ENCODE results near the gene TCF3.
A peak's percentile ranks its signal among the peaks of the same experiment; 100 is the strongest.

The TCF3 gene

GRCh38 chr19:1683869-1684572, 31.6 kb upstream of the TCF3 start:
- Histone ChIP-seq H3K4me3 (ENCODE audit: low read length) (no peak overlapping the region), H3K9me3 (ENCODE audit: insufficient read depth, low read depth, low read length) (no peaks in the 10 kb centered on the region), H3K4me1 (ENCODE audit: insufficient read depth, low read length) (no peaks in the 10 kb centered on the region), H3K27ac (ENCODE audit: low read length) (no peak overlapping the region), H3K36me3 (ENCODE audit: insufficient read depth, low read depth, low read length) (no peaks in the 10 kb centered on the region), H3K9ac (ENCODE audit: low read depth, low read length) (no peak overlapping the region), H3K27me3 (ENCODE audit: insufficient read depth, low read length) (peaks cover 25% of the 10 kb centered on the region)

GRCh38 chr19:1680976-1681375, 28.6 kb upstream of the TCF3 start:
- Histone ChIP-seq H3K27ac (ENCODE audit: low read length) (no peak overlapping the region), H3K9ac (ENCODE audit: low read depth, low read length) (no peak overlapping the region), H3K4me3 (ENCODE audit: low read length) (no peak overlapping the region), H3K4me1 (ENCODE audit: insufficient read depth, low read length) (no peaks in the 10 kb centered on the region), H3K27me3 (ENCODE audit: insufficient read depth, low read length) (peaks cover 43% of the 10 kb centered on the region), H3K9me3 (ENCODE audit: insufficient read depth, low read depth, low read length) (no peaks in the 10 kb centered on the region), H3K36me3 (ENCODE audit: insufficient read depth, low read depth, low read length) (no peaks in the 10 kb centered on the region)

GRCh38 chr19:1678073-1678472, 25.7 kb upstream of the TCF3 start:
- Histone ChIP-seq H3K9me3 (ENCODE audit: insufficient read depth, low read depth, low read length) (no peaks in the 10 kb centered on the region), H3K4me3 (ENCODE audit: low read length) (no peak overlapping the region), H3K27ac (ENCODE audit: low read length) (no peak overlapping the region), H3K36me3 (ENCODE audit: insufficient read depth, low read depth, low read length) (no peaks in the 10 kb centered on the region), H3K4me1 (ENCODE audit: insufficient read depth, low read length) (no peaks in the 10 kb centered on the region), H3K27me3 (ENCODE audit: insufficient read depth, low read length) (peaks cover 60% of the 10 kb centered on the region), H3K9ac (ENCODE audit: low read depth, low read length) (no peak overlapping the region)

- H3K27ac ChIP-seq (ENCODE audit: low read length): no peak overlapping the region
- no peaks in the 10 kb centered on the region for H3K9me3 ChIP-seq (ENCODE audit: insufficient read depth, low read depth, low read length)
- H3K27me3 ChIP-seq (ENCODE audit: insufficient read depth, low read length): peaks cover 67% of the 10 kb centered on the region
- no peaks in the 10 kb centered on the region for H3K36me3 ChIP-seq (ENCODE audit: insufficient read depth, low read depth, low read length)
- H3K9ac ChIP-seq (ENCODE audit: low read depth, low read length): no peak overlapping the region
- H3K4me1 ChIP-seq (ENCODE audit: insufficient read depth, low read length): no peaks in the 10 kb centered on the region
- peak overlapping the region; percentile 35; the same call in 1 of the 2 replicates for H3K4me3 ChIP-seq (ENCODE audit: low read length)
These were observed 24.2 kb upstream of the TCF3 start for GRCh38 chr19:1676351-1677266.

- Histone ChIP-seq H3K9ac (ENCODE audit: low read depth, low read length) (no peak overlapping the region), H3K4me1 (ENCODE audit: insufficient read depth, low read length) (no peaks in the 10 kb centered on the region), H3K27ac (ENCODE audit: low read length) (no peak overlapping the region), H3K9me3 (ENCODE audit: insufficient read depth, low read depth, low read length) (no peaks in the 10 kb centered on the region), H3K4me3 (ENCODE audit: low read length) (peak overlapping the region; percentile 35; the same call in 1 of the 2 replicates), H3K27me3 (ENCODE audit: insufficient read depth, low read length) (peaks cover 75% of the 10 kb centered on the region), H3K36me3 (ENCODE audit: insufficient read depth, low read depth, low read length) (no peaks in the 10 kb centered on the region)
These were observed 23.4 kb upstream of the TCF3 start for GRCh38 chr19:1675633-1676350.

- Histone ChIP-seq H3K4me1 (ENCODE audit: insufficient read depth, low read length) (no peaks in the 10 kb centered on the region), H3K27me3 (ENCODE audit: insufficient read depth, low read length) (peaks cover 90% of the 10 kb centered on the region), H3K27ac (ENCODE audit: low read length) (no peak overlapping the region), H3K9ac (ENCODE audit: low read depth, low read length) (no peak overlapping the region), H3K9me3 (ENCODE audit: insufficient read depth, low read depth, low read length) (no peaks in the 10 kb centered on the region), H3K36me3 (ENCODE audit: insufficient read depth, low read depth, low read length) (no peaks in the 10 kb centered on the region), H3K4me3 (ENCODE audit: low read length) (no peak overlapping the region)
These were observed 21.9 kb upstream of the TCF3 start for GRCh38 chr19:1674293-1674679.

GRCh38 chr19:1673645-1674292, 21.4 kb upstream of the TCF3 start:
- no peaks in the 10 kb centered on the region for H3K4me1 ChIP-seq (ENCODE audit: insufficient read depth, low read length)
- no peak overlapping the region for H3K4me3 ChIP-seq (ENCODE audit: low read length)
- no peak overlapping the region for H3K9ac ChIP-seq (ENCODE audit: low read depth, low read length)
- H3K27ac ChIP-seq (ENCODE audit: low read length): no peak overlapping the region
- H3K27me3 ChIP-seq (ENCODE audit: insufficient read depth, low read length): peaks cover 95% of the 10 kb centered on the region
- H3K9me3 ChIP-seq (ENCODE audit: insufficient read depth, low read depth, low read length): no peaks in the 10 kb centered on the region
- H3K36me3 ChIP-seq (ENCODE audit: insufficient read depth, low read depth, low read length): no peaks in the 10 kb centered on the region

GRCh38 chr19:1672769-1673644, 20.6 kb upstream of the TCF3 start:
- H3K27me3 ChIP-seq (ENCODE audit: insufficient read depth, low read length): peaks cover 98% of the 10 kb centered on the region
- no peaks in the 10 kb centered on the region for H3K9me3 ChIP-seq (ENCODE audit: insufficient read depth, low read depth, low read length)
- no peaks in the 10 kb centered on the region for H3K4me1 ChIP-seq (ENCODE audit: insufficient read depth, low read length)
- no peak overlapping the region for H3K27ac ChIP-seq (ENCODE audit: low read length)
- no peaks in the 10 kb centered on the region for H3K36me3 ChIP-seq (ENCODE audit: insufficient read depth, low read depth, low read length)
- no peak overlapping the region for H3K9ac ChIP-seq (ENCODE audit: low read depth, low read length)
- H3K4me3 ChIP-seq (ENCODE audit: low read length): no peak overlapping the region

- Histone ChIP-seq H3K36me3 (ENCODE audit: insufficient read depth, low read depth, low read length) (no peaks in the 10 kb centered on the region), H3K27ac (ENCODE audit: low read length) (no peak overlapping the region), H3K4me1 (ENCODE audit: insufficient read depth, low read length) (no peaks in the 10 kb centered on the region), H3K4me3 (ENCODE audit: low read length) (no peak overlapping the region; the same call in 1 of the 2 replicates), H3K9ac (ENCODE audit: low read depth, low read length) (no peak overlapping the region), H3K27me3 (ENCODE audit: insufficient read depth, low read length) (peaks cover 98% of the 10 kb centered on the region), H3K9me3 (ENCODE audit: insufficient read depth, low read depth, low read length) (no peaks in the 10 kb centered on the region)
These were observed 19.8 kb upstream of the TCF3 start for GRCh38 chr19:1672038-1672768.

- Histone ChIP-seq H3K9me3 (ENCODE audit: insufficient read depth, low read depth, low read length) (no peaks in the 10 kb centered on the region), H3K4me1 (ENCODE audit: insufficient read depth, low read length) (no peaks in the 10 kb centered on the region), H3K36me3 (ENCODE audit: insufficient read depth, low read depth, low read length) (no peaks in the 10 kb centered on the region), H3K27ac (ENCODE audit: low read length) (no peak overlapping the region), H3K4me3 (ENCODE audit: low read length) (no peak overlapping the region; the same call in 1 of the 2 replicates), H3K9ac (ENCODE audit: low read depth, low read length) (no peak overlapping the region), H3K27me3 (ENCODE audit: insufficient read depth, low read length) (peaks cover 94% of the 10 kb centered on the region)
These were observed 19.3 kb upstream of the TCF3 start for GRCh38 chr19:1671716-1672037.

Data from iPS-20b (cell line).